ENCODE data around the gene RAB7A.

DNA sequence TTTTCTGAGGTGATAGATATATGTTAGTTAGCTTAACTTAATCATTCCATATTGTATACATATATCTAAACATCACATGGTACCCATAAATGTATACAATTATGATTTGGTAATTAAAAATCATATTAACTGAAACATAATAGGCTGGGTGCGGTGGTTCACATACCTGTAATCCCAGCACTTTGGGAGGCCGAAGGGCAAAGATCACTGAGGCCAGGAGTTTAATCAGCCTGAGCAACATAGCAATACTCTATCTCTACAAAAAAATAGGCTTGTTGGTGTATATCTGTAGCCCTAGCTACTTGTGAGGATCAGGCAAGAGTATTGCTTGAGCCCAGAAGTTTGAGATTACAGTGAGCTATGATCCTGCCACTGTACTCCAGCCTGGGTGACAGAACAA is 20.9 kb downstream of the RAB7A start:
- TF ChIP-seq, protein P1, sequence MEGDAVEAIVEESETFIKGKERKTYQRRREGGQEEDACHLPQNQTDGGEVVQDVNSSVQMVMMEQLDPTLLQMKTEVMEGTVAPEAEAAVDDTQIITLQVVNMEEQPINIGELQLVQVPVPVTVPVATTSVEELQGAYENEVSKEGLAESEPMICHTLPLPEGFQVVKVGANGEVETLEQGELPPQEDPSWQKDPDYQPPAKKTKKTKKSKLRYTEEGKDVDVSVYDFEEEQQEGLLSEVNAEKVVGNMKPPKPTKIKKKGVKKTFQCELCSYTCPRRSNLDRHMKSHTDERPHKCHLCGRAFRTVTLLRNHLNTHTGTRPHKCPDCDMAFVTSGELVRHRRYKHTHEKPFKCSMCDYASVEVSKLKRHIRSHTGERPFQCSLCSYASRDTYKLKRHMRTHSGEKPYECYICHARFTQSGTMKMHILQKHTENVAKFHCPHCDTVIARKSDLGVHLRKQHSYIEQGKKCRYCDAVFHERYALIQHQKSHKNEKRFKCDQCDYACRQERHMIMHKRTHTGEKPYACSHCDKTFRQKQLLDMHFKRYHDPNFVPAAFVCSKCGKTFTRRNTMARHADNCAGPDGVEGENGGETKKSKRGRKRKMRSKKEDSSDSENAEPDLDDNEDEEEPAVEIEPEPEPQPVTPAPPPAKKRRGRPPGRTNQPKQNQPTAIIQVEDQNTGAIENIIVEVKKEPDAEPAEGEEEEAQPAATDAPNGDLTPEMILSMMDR (IDR thresholded peaks at IDR 0.05), result no peak
- TF ChIP-seq EZH2 (IDR thresholded peaks at IDR 0.05; ENCODE audit: borderline replicate concordance, insufficient read depth, low read depth, low read length, poor library complexity, severe bottlenecking), result no peak

Data from B cell (primary cell).